Measurements from ENCODE around the gene EGFL7.

DNA sequence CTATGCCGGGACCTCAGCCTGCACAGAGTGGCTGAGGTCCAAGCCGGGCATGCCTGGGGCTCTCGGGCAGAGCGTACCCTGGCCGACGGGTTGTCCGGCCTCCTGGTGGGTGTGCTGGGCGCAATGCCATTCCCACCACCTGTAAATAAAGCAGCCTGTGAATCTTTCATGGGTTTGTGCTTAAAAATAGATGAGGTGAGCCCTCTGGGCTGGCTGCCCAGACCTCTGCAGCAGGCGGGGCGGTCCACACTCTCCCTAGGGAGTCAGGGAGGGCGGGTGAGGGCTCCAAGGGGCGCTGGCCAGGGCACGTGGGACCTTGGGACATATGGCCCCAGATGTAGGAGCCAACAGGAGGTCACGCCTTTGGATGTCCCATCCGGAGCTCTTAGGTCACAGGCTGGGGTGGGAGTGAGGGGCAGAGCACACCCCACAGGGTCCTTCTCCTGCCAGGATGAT is 28.1 kb downstream of the EGFL7 start:
- no peak for TF ChIP-seq RCOR1 (IDR thresholded peaks at IDR 0.05; ENCODE audit: low read length)
- TF ChIP-seq, protein P1, sequence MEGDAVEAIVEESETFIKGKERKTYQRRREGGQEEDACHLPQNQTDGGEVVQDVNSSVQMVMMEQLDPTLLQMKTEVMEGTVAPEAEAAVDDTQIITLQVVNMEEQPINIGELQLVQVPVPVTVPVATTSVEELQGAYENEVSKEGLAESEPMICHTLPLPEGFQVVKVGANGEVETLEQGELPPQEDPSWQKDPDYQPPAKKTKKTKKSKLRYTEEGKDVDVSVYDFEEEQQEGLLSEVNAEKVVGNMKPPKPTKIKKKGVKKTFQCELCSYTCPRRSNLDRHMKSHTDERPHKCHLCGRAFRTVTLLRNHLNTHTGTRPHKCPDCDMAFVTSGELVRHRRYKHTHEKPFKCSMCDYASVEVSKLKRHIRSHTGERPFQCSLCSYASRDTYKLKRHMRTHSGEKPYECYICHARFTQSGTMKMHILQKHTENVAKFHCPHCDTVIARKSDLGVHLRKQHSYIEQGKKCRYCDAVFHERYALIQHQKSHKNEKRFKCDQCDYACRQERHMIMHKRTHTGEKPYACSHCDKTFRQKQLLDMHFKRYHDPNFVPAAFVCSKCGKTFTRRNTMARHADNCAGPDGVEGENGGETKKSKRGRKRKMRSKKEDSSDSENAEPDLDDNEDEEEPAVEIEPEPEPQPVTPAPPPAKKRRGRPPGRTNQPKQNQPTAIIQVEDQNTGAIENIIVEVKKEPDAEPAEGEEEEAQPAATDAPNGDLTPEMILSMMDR (IDR thresholded peaks at IDR 0.05): no peak

Measured in SK-N-SH (cell line).